Bronchial epithelial cell (primary cell): ENCODE data around the gene SUGCT. TPM values are rescaled to one million over a fixed set of nuclear protein-coding genes. Genes with fewer than 3 reads are reported as not detected.

Experiments
- DNase-seq: peaks from one replicate; pipeline ENCODE4 v3.0.0-alpha.2; 2010; ENCODE audit warnings: low read depth
- FAIRE-seq: peaks from 2 replicates; lab custom pipeline; 2011; peaks lifted over from hg19 to GRCh38; lab: Jason Lieb, UNC
- H3K27me3 ChIP-seq: 2 replicates; pipeline ENCODE4 v1.5.1; 2011; ENCODE audit warnings: low read length; ENCODE audit not compliant: control insufficient read depth, insufficient read depth
- H3K36me3 ChIP-seq: 2 replicates; pipeline ENCODE4 v1.5.1; 2011; ENCODE audit warnings: low read length; ENCODE audit not compliant: control insufficient read depth, insufficient read depth
- H3K4me3 ChIP-seq: 2 replicates; pipeline ENCODE4 v1.5.1; 2011; ENCODE audit warnings: mild to moderate bottlenecking, low read depth, low read length, control low read depth
- total RNA-seq: library from RNA; depleted of rRNA; stranded (reverse); fragments of >200 nt; gene quantifications from 2 replicates; pipeline ENCODE4 v1.2.1, GENCODE V29; 2014
- TF ChIP-seq, protein P1 (sequence below): IDR thresholded peaks from 2 replicates; pipeline ENCODE4 v1.5.1; 2011; ENCODE audit warnings: mild to moderate bottlenecking, moderate library complexity, low read length, control low read depth, inconsistent platforms; ENCODE audit not compliant: insufficient read depth, severe bottlenecking

Gene SUGCT
- total RNA-seq, 1 donor from 2014 or later = 7.4 TPM

DNA sequence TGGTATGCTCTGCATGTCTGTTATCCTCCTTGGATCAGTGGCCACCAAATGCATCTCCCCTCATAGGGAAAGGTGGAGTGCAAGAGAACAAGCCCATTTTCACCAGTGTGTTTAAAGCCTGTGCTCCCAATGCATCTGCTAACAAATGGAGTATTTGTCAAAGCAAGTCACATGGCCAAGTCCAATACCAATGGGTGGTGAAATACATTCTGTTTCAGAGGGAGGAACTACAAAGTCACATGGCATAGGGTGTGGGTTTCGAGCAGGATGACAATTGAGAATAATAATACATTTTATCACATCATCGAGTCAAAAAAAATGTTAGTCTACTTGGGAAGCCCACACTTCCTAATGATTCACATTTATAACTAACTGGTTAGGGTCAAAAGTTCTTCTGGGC is 62.7 kb downstream of the SUGCT start:
- Histone ChIP-seq H3K36me3 (no peaks in the 10 kb centered on the region), H3K27me3 (no peaks in the 10 kb centered on the region), H3K4me3 (no peak overlapping the region)
- TF ChIP-seq, protein P1, sequence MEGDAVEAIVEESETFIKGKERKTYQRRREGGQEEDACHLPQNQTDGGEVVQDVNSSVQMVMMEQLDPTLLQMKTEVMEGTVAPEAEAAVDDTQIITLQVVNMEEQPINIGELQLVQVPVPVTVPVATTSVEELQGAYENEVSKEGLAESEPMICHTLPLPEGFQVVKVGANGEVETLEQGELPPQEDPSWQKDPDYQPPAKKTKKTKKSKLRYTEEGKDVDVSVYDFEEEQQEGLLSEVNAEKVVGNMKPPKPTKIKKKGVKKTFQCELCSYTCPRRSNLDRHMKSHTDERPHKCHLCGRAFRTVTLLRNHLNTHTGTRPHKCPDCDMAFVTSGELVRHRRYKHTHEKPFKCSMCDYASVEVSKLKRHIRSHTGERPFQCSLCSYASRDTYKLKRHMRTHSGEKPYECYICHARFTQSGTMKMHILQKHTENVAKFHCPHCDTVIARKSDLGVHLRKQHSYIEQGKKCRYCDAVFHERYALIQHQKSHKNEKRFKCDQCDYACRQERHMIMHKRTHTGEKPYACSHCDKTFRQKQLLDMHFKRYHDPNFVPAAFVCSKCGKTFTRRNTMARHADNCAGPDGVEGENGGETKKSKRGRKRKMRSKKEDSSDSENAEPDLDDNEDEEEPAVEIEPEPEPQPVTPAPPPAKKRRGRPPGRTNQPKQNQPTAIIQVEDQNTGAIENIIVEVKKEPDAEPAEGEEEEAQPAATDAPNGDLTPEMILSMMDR = no peak
- no peak for DNase-seq
- FAIRE-seq = no peak

DNA sequence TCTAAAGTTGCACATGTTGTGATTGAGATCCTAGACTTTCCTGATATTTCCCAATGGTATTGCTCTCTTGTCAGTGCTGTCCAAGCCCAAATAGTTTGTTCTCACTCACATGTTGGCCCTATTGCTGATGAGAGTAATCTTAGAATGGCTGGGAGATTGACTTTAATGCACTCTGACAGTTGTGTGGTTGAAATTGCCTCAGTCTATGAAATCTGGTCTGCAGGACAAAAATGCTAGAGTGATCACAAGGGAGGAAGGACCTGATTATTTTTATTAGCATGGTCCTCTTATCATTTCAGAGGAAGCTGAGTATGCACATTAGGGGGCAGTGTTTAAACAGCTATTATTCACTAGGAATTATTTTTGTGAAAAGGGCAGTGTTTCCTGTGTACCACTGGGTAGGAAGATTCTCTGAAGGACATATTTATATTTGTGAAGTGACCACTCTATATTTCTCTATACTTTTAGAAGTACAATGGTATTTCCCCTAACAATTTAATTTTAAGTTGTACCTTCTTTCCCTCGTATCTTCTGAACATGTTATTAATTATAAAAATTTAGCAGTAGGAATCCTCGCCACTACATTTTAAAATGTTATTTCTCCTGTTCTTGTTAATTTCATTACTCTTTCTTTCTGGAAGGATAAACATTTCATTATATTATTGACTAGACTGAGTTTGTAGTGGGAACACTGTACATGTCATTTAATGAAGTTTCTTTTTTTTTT is 64.4 kb downstream of the SUGCT start:
- H3K36me3 ChIP-seq = no peaks in the 10 kb centered on the region
- no peak overlapping the region for H3K4me3 ChIP-seq
- no peaks in the 10 kb centered on the region for H3K27me3 ChIP-seq
- FAIRE-seq (no peak), DNase-seq (peak; percentile 37)
- TF ChIP-seq, protein P1 = peak; percentile 25

DNA sequence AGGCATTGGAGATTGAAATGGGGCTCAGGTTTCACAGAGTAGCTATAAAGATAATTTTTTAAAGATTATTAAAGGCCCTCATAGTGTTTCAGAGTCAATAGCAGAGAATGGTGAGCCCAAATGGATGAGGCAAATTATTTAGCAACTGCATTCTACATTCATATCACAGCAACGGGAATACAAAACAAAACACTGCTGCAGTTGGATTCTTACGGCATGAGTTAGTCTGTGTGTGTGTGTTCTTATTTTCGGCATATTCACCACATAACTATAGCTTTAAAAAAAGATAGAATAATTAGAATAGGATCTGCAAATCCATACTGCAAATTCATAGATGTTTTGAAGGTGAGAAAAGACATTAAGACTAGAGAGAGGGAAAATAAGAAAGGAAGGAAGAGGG is 66.0 kb downstream of the SUGCT start:
- FAIRE-seq (no peak), DNase-seq (no peak)
- no peaks in the 10 kb centered on the region for H3K27me3 ChIP-seq
- no peaks in the 10 kb centered on the region for H3K36me3 ChIP-seq
- no peak overlapping the region for H3K4me3 ChIP-seq
- TF ChIP-seq, protein P1 = no peak

DNA sequence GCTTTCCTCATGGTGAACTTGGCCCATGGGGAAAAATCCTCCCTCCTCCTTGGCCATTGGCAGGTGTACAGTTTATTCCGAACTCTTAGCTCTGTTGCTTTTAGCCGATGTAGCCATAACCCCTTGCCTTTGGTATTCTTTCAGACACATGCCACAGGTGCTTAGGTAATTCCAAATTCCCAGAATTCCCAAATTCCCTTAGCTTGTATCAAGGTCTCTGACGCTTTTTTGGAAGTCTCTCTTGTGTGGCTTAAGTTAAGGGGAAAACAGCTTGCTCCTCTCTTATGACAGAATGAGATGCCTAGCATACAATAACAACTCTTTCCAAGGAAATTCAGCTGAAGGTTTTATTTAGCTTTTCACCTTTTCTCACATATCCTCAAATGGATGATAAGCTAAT is 68.0 kb downstream of the SUGCT start:
- no peak overlapping the region for H3K4me3 ChIP-seq
- H3K27me3 ChIP-seq = no peaks in the 10 kb centered on the region
- H3K36me3 ChIP-seq = no peaks in the 10 kb centered on the region
- TF ChIP-seq, protein P1 = no peak
- FAIRE-seq = no peak
- DNase-seq = no peak

DNA sequence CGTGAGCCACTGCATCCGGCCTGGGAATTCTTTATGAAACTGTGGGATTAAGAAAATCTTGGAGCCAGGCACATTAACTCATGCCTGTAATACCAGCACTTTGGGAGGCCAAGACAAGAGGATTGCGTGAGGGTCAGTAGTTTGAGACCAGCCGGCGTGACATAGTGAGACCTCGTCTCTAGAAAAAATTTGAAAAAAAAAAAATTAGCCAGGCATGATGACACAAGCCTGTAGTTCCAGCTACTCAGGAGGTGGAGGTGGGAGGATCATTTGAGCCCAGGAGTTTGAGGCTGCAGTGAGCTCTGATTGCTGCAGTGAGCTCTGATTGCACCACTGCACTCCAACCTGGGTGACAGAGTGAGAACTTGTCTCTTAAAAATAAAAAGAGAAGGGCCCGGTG is 69.8 kb downstream of the SUGCT start:
- no peak for FAIRE-seq
- Histone ChIP-seq H3K4me3 (no peak overlapping the region), H3K27me3 (no peaks in the 10 kb centered on the region), H3K36me3 (no peaks in the 10 kb centered on the region)
- no peak for DNase-seq
- TF ChIP-seq, protein P1 = no peak

DNA sequence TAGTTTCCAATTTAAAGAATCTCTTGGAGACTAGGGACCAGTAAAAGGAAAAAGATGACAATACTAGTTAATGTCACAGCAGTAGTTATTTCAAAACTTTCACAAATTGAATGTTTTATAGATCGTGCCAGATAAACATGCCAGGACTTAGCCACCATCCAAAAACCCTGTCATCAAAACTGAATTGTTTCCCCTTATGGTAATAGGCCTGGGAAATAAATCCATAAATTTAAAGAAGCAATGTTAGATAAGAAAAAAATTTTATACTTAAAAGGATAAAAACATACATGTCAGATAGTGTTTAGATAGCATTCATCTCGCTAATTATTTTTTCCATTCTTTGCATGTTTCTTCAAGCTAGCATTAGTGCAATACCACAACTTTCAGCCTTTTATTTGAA is 71.2 kb downstream of the SUGCT start:
- DNase-seq (no peak), FAIRE-seq (no peak)
- TF ChIP-seq, protein P1 = no peak

More for the DNA sequence above, 71.2 kb downstream of the SUGCT start:
- no peaks in the 10 kb centered on the region for H3K36me3 ChIP-seq
- no peaks in the 10 kb centered on the region for H3K27me3 ChIP-seq
- no peak overlapping the region for H3K4me3 ChIP-seq
